ENCODE measurements around the gene USP10.

GRCh38 chr16:84659656-84660300 lies 40.0 kb upstream of the USP10 start:
- no peak for TF ChIP-seq CTCF (IDR thresholded peaks at IDR 0.05 in 4 of 5, conservative IDR thresholded peaks at IDR 0.05 in 1 of 5)
- TF ChIP-seq POLR2A (IDR thresholded peaks at IDR 0.05): no peak
